ENCODE measurements around the gene MED12.

The MED12 gene

GRCh38 chrX:71109051-71109450, 9.3 kb upstream of the MED12 start:
- H3K27ac ChIP-seq = no peak overlapping the region
- TF ChIP-seq CTCF (conservative IDR thresholded peaks at IDR 0.05) = no peak

- no peak for TF ChIP-seq CTCF (conservative IDR thresholded peaks at IDR 0.05)
- H3K27ac ChIP-seq = no peak within 1 kb of the TSS
Observed at GRCh38 chrX:71111141-71111843, 7.1 kb upstream of the MED12 start, which contains the start of gene IL2RG. TSS of gene IL2RG (minus strand) at chrX:71111577. CDS start at chrX:71111539, 38 bp downstream.

- no peak overlapping the region for H3K27ac ChIP-seq
- TF ChIP-seq CTCF (conservative IDR thresholded peaks at IDR 0.05) = no peak
Observed at GRCh38 chrX:71111921-71112431, 6.4 kb upstream of the MED12 start.

- H3K27ac ChIP-seq = peak overlapping the region; percentile 80
- TF ChIP-seq CTCF (conservative IDR thresholded peaks at IDR 0.05) = no peak
Observed at GRCh38 chrX:71117358-71117757, 1.0 kb upstream of the MED12 start.

GRCh38 chrX:71118985-71119535, 664 bp downstream of the MED12 start:
- H3K27ac ChIP-seq = peak overlapping the region; percentile 80
- no peak for TF ChIP-seq CTCF (conservative IDR thresholded peaks at IDR 0.05)

- no peak overlapping the region for H3K27ac ChIP-seq
- no peak for TF ChIP-seq CTCF (conservative IDR thresholded peaks at IDR 0.05)
Observed at GRCh38 chrX:71128166-71128833, 9.9 kb downstream of the MED12 start.

All from VCaP (cell line).